GM18870 (cell line): ENCODE results near the gene MYO1D.
"Not testable (repeated sequence)": the region's sequence is repeated elsewhere in the genome, so short reads cannot be mapped to it uniquely, and the experiment has no call there.

Experiments
- ATAC-seq: cut with Tn5 transposase; IDR thresholded peaks from one replicate; pipeline ENCODE4 v1.9.1; 2021; ENCODE audit warnings: moderate library complexity; ENCODE audit not compliant: unreplicated experiment

Gene MYO1D

DNA sequence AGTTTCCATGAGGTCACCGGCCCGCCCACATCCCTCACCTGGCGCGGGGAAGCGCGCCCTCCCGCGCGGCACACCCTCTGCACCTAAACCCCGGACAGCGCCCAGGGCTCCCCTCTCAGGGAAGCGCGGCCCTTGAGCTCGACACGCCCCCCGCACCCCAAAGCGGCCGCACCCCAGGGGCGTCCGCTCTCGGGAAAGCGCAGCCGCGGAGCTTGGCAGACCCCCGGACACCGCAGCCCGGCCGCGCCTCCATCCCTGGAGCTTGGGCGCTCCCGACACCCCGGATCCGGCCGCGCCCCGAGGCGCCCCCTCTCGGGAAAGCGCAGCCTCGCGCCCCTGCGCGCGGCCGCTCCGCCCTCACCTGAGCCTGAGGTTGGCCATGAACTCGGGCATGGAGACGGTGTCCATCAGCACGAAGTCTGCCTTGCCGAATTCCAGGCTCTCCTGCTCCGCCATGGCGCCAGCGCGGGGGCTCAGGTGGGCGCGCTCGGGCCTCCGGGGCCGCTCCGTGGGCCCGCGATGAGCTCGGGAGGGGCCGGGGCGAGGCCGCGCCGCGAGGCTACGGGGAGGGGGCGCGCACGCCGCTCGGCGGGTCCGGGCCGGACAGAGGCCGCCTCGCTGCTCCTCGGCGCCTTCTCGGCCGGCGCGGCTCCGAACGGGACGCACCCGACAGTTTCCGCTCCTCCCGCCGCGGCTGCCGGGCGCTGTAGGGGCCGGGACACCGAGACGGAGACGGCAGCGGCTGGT lies at the start of gene MYO1D:
Gene MYO1D (minus strand): TSS at position 708 of the 747 bp plus-strand sequence. CDS start 252 bp downstream, at position 456.
- ATAC-seq = peak; percentile 51

DNA sequence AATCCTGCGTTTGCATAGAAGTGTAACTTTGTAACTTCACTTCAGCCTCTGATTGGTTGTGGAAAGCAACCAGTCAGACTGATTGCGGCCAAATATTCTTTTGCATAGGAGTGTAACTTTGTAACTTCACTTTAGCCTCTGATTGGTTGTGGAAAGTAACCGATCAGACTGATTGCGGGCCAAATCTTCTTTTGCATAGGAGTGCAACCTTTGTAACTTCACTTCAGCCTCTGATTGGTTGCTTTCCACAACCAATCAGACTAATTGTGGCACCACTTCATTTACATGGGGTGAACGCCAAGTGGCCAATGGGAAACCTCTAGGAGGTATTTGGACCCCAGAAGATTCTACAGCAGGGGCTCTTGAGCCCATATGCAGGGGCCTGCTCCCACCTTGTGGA lies 49.3 kb upstream of the MYO1D start:
- ATAC-seq = no peak

DNA sequence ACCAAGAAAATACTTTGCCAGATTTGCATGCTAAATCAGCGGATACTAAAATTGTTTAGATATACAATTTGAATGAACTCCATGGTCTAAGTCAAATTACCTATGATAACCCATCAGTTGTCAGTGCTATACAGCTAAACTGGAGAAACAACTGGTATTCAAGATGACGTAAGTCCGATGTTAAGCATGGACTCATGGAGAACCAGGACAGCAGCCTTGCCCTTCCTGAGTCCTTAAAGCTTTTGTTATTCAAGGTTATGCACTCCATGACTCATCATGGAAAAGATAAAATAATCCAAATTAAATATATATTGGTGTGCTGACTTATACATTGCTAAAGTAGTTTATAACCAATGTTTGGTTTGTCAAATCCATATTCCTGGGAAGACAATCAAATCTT lies 47.0 kb upstream of the MYO1D start:
- ATAC-seq = not testable (repeated sequence)

DNA sequence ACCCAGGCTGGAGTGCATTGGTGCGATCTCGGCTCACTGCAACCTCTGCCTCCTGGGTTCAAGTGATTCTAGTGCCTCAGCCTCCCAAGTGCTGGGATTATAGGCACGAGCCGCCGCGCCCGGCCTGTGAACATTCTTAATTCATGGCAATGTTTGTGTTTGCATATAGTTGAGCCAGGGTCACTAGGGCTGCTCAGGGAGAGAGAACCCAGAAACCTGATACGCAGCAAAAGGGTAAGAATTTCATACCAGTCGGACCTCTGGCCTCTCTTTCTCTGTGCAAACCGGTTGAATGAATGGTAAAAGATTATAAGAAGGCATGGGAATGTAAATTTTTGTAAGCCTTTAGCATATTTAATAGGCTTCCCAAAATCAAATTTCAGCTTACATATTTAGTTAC lies 44.1 kb upstream of the MYO1D start:
- ATAC-seq = no peak

GRCh38 chr17:32920293-32920692 lies 43.4 kb upstream of the MYO1D start:
- ATAC-seq = no peak

GRCh38 chr17:32919876-32920275 lies 43.0 kb upstream of the MYO1D start:
- ATAC-seq = not testable (repeated sequence)

DNA sequence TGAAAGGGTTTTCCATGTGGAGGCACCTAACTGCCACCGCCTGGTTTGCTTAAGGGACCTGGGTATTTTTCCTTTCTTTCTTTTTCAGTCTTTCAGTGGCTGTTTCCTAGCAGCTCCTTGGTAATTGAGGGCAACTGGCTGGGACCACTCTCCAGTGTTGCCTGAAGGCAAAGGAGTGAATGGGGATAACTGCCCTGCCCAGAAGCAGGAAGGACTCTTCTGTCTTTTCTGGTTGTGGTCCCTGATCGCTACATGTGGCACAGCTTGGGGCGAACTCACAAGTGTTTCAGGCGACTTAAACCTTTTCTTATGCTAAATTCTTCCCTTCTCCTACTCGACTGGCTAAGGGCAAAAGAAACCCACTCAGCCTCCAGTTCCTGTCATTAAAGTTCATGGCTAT lies 40.9 kb upstream of the MYO1D start:
- ATAC-seq = no peak

- no peak for ATAC-seq
Observed at GRCh38 chr17:32917081-32917480, 40.2 kb upstream of the MYO1D start.

GRCh38 chr17:32916134-32916533 lies 39.2 kb upstream of the MYO1D start:
- ATAC-seq = no peak

GRCh38 chr17:32915245-32915644 lies 38.3 kb upstream of the MYO1D start:
- ATAC-seq = no peak

DNA sequence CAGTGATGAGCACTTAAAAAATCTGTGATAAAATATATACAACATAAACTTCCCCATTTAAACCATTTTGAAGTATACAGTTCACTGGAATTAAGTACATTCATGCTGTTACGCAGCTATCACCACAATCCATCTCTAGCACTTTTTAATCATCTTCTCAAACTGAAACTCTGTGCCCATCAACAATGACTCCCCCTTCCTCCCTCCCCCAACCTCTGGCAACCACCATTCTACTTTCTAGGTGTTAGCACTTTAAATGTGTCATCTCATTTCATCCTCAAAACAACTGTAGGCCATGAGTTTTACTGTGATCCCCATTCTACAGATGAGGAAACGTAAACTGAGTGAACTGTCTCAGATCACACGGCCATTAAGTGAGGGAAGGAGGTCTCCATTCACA lies 37.3 kb upstream of the MYO1D start:
- no peak for ATAC-seq

- no peak for ATAC-seq
Observed at GRCh38 chr17:32913593-32913992, 36.7 kb upstream of the MYO1D start.

DNA sequence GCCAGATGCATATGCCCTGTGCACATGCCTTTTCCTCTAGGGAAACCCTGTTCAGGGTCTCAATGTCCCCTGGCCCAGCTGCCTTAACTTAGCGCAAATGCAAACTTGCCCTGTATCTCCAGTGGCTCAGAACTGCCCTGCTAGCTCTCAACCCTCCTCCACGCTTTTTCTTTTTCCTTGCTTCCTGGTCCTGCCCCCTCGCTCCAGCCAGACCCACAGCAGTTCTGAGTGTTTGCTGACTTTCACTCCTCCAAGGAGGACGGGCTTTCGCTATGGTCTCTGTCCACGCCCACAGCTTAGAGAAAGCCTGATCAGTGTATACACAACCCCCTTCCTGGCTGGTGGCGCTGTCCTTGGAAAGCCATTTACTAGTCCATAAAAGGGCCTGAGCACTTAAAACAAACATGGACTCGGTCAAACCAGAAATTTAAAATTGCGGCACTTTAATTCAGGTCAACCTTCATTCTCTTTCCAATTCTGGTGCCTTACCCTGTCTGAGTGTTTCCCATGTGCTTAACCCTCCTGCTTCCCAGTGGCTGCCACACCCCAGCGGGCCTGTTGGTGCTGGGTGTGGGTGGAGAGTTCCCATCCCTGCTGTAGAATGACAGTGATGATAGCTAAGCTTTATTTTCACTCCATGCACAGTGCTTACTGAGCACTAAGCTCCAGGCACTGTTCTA lies 35.4 kb upstream of the MYO1D start:
- ATAC-seq = no peak

DNA sequence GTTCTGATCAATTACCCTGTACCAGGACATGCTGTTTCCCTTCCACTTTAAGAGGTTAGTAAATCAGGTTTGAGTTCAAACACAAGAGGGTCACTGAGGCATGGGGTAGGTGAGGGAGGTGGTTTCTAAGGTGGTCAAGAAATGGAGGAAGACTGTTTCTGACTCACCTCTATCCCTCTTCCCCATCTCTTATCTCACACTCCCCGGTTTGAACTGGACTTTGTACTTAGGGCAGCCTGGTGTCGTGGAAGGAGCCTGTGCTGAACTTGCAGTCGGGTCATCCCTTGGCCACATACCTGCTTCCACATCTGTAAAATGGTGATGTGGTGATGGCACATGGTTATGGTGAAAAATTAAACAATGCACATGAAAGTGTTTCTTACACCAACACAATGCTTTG lies 33.8 kb upstream of the MYO1D start:
- ATAC-seq = no peak

DNA sequence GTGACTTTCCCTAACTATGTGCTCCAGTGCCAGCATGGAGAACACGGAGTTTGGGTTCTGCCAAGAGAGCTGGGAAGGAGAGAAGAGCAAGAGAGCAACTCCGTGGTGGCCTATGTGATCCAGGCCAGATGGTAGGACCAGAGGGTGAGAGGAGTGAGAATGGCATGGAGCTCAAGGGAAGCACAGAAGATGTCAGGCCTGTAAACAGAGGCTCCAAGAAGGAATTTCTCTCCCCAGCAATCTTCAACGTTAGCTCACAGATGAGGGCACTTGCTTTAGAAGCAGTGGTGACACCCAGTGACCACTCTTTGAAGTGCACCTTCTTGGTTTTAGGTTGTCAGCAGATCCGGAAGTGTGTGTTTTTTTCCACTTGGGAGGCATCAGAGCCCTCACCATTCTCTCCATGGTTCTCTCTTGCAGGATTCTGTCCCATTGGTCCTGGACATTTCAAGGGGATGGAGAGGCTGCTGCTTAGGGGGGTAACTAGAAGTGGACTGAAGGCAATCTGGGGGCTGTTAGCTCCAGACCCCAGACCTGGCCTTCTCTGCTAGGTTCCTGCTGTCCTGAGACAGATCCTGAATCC lies 33.0 kb upstream of the MYO1D start:
- ATAC-seq = no peak

DNA sequence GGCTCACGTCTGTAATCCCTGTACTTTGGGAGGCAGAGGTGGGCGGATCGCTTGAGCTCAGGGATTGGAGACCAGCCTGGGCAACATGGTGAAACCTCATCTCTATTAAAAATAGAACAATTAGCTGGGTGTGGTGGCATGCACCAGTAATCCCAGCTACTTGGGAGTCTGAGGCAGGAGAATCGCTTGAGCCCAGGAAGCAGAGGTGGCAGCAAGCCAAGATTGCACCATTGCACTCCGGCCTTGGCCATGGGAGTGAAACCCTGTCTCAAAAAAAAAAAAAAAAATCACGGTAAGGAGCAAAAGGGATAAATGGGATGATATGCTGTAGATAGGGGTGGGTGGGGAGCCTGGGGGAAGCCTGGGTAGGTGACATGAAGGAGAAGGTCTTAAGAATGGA lies 30.7 kb upstream of the MYO1D start:
- no peak for ATAC-seq

GRCh38 chr17:32904891-32905290 lies 28.0 kb upstream of the MYO1D start:
- ATAC-seq = no peak

DNA sequence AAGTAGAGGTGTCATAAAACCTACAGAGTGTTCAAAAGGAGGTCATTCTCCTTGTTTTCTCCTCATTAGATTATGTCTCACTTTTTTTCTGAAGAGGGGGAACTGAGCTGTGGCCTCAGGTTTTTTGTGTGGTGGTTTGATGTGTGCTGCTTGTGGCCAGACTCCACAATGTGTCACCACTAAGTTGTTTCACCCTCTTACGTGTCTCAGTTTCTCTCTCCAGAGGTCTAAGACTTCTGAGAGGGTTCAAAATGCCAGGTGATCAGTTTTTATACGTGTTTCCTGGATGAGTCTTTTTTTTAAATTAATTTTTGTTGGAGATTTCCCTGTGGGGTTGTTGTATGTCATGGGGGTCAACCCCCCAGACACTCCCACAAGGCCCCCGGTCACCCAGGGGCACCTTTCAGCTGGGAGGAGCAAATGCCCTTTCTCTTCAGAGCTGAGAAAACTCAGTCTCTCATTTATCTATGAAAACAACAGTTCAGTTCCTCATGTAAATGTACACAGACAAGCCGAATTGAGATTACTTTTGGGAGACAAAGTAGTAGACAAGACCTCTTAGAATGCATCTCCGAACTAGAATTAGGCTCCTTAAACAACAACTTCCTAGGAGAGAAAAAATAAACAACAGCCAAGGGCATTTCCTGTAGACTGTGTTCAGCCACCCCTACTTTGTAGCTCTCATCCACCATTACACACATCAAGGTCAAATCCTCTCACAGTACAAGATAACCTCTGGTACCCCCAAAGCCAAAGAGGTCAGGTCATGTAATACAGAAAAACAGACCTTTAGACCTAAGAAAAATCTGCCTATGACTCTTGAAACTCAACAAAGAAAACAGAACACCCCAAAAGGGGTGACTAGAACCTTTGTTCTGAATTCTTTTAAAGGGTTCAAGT lies 27.1 kb upstream of the MYO1D start:
- no peak for ATAC-seq

DNA sequence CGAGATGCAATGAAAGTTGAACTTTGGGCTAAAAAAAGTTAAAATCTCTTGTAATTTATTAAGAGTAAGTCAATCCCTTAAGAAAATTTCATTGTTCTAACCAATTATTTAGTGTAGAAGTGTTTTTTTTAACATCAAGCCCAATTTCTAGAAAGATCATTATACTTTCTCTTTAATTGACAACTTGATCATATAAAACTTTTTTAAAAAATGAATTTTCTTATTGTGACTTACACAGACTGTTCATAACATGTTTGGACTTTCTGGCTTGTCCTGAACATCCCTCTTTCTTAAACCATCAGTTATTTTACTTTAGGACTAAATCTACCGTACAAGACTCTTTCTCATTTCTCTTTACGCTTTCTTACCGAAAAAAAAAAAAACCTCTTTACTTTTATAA lies 24.8 kb upstream of the MYO1D start:
- no peak for ATAC-seq

- no peak for ATAC-seq
Observed at GRCh38 chr17:32899236-32900013, 22.5 kb upstream of the MYO1D start.
